GM12878 (cell line): Measurements from ENCODE around the gene SMYD5. TPM values are rescaled to one million over a fixed set of nuclear protein-coding genes. Genes with fewer than 3 reads are reported as not detected.

Source experiments
- BHLHE40 ChIP-seq, 2 experiments: fragments of 450-650 bp in 1 of 2; IDR thresholded peaks; 2 replicates each; pipeline ENCODE4 v1.6.1; 2011 to 2017; ENCODE audit warnings: low read depth in 2 of 2, borderline replicate concordance in 1 of 2, improper control_type of control experiment in 1 of 2, low read length in 1 of 2, mild to moderate bottlenecking in 1 of 2
- CHD1 ChIP-seq: IDR thresholded peaks from 2 replicates; pipeline ENCODE4 v1.6.1; 2012; ENCODE audit warnings: low read depth, low read length, improper control_type of control experiment
- CTCF ChIP-seq, 3 experiments: IDR thresholded peaks in 2 of 3; conservative IDR thresholded peaks in 1 of 3; 2 replicates each; pipeline ENCODE4 v1.5.1; 2011; ENCODE audit warnings: low read depth in 3 of 3, low read length in 3 of 3, mild to moderate bottlenecking in 3 of 3, control low read depth in 2 of 3, moderate library complexity in 2 of 3, inconsistent platforms in 1 of 3, mixed read lengths in 1 of 3; ENCODE audit not compliant: control insufficient read depth in 2 of 3, insufficient read depth in 1 of 3; ENCODE audit errors: extremely low read depth in 1 of 3
- DPF2 ChIP-seq: fragments of 450-650 bp; IDR thresholded peaks from 2 replicates; pipeline ENCODE4 v1.6.1; 2017; ENCODE audit warnings: mild to moderate bottlenecking
- GABPA ChIP-seq: IDR thresholded peaks from 2 replicates; pipeline ENCODE4 v1.6.1; 2014; ENCODE audit warnings: antibody characterized with exemption, low read depth, mild to moderate bottlenecking, inconsistent platforms
- GATAD2B ChIP-seq: fragments of 450-650 bp; conservative IDR thresholded peaks from 2 replicates; pipeline ENCODE4 v1.6.1; 2017; ENCODE audit warnings: low read depth, mild to moderate bottlenecking, moderate library complexity
- HCFC1 ChIP-seq: fragments of 150-350 bp; IDR thresholded peaks from 2 replicates; pipeline ENCODE4 v1.6.1; 2014; ENCODE audit warnings: low read length
- IKZF1 ChIP-seq: fragments of 450-650 bp; conservative IDR thresholded peaks from 2 replicates; pipeline ENCODE4 v1.6.1; 2017; ENCODE audit warnings: antibody characterized with exemption, mild to moderate bottlenecking
- MLLT1 ChIP-seq: fragments of 450-650 bp; IDR thresholded peaks from 2 replicates; pipeline ENCODE4 v1.6.1; 2016; ENCODE audit warnings: mild to moderate bottlenecking
- NR2C1 ChIP-seq: fragments of 450-650 bp; IDR thresholded peaks from 2 replicates; pipeline ENCODE4 v1.6.1; 2017; ENCODE audit warnings: antibody characterized with exemption, mild to moderate bottlenecking, moderate library complexity
- NR2F1 ChIP-seq: fragments of 450-650 bp; conservative IDR thresholded peaks from 2 replicates; pipeline ENCODE4 v1.6.1; 2017; ENCODE audit warnings: mild to moderate bottlenecking
- RB1 ChIP-seq: fragments of 450-650 bp; formaldehyde crosslinking; IDR thresholded peaks from 2 replicates; pipeline ENCODE4 v1.6.1; 2017; ENCODE audit warnings: mild to moderate bottlenecking, borderline replicate concordance
- RBBP5 ChIP-seq: fragments of 200-600 bp; sonication (generic); conservative IDR thresholded peaks from 2 replicates; pipeline ENCODE4 v1.6.1; 2016
- SMAD1 ChIP-seq: fragments of 450-650 bp; IDR thresholded peaks from 2 replicates; pipeline ENCODE4 v1.6.1; 2018; ENCODE audit warnings: mild to moderate bottlenecking, low read depth; ENCODE audit not compliant: partially characterized antibody
- SP1 ChIP-seq: IDR thresholded peaks from one replicate; pipeline ENCODE4 v1.6.1; 2011; ENCODE audit warnings: low read depth, low read length
- STAT1 ChIP-seq: fragments of 450-650 bp; conservative IDR thresholded peaks from 2 replicates; pipeline ENCODE4 v1.6.1; 2014; ENCODE audit warnings: antibody characterized with exemption, mild to moderate bottlenecking
- TCF3 ChIP-seq: IDR thresholded peaks from 2 replicates; pipeline ENCODE4 v1.6.1; 2012; ENCODE audit warnings: low read depth, mild to moderate bottlenecking, low read length, borderline replicate concordance; ENCODE audit not compliant: insufficient read depth
- ZBTB40 ChIP-seq: fragments of 450-650 bp; IDR thresholded peaks from 2 replicates; pipeline ENCODE4 v1.6.1; 2016; ENCODE audit warnings: mild to moderate bottlenecking, moderate library complexity, borderline replicate concordance
- ZNF217 ChIP-seq: fragments of 450-650 bp; IDR thresholded peaks from 2 replicates; pipeline ENCODE4 v1.6.1; 2017; ENCODE audit warnings: antibody characterized with exemption, mild to moderate bottlenecking
- ZZZ3 ChIP-seq: IDR thresholded peaks from 2 replicates; pipeline ENCODE4 v1.6.1; 2011; ENCODE audit warnings: low read depth; ENCODE audit not compliant: control insufficient read depth, insufficient read length
- polyA plus RNA-seq, 11 experiments: library from polyadenylated mRNA; depleted of rRNA in 4 of 11; unstranded in 6 of 11; stranded (reverse) in 5 of 11; fragments of >200 nt; fragmentation: Nextera tagmentation in 4 of 11; fragmentation: Illumina TruSeq in 1 of 11; extraction: Ambion mirVana in 4 of 11; extraction: Trizol in 1 of 11; gene quantifications; 1 replicate in 1 of 11; 2 replicates in 10 of 11; pipeline versions ENCODE4 v1.2.1 to v1.2.3, GENCODE V29; 2011 to 2016; ENCODE audit warnings: inconsistent platforms in 2 of 11, missing spikeins in 2 of 11, low read depth in 1 of 11
- total RNA-seq, 4 experiments: library from RNA; depleted of rRNA in 3 of 4; stranded (reverse); fragments of >200 nt in 3 of 4; fragmentation: Illumina TruSeq in 1 of 4; extraction: Trizol in 1 of 4; gene quantifications; 2 replicates each; pipeline versions ENCODE4 v1.2.1 to v1.2.3, GENCODE V29; 2013 to 2021
- TF ChIP-seq, protein P1 (sequence below): fragments of 450-650 bp; IDR thresholded peaks from 2 replicates; pipeline ENCODE4 v1.6.1; 2017; ENCODE audit warnings: low read depth, mild to moderate bottlenecking, moderate library complexity

Gene SMYD5
- total and polyA plus RNA-seq, 10 of the 15 experiments (the other 5 are each of a cell fraction or from before 2014, with no cell fraction given), result 6.1 to 35.3 (median 26.4) TPM

DNA sequence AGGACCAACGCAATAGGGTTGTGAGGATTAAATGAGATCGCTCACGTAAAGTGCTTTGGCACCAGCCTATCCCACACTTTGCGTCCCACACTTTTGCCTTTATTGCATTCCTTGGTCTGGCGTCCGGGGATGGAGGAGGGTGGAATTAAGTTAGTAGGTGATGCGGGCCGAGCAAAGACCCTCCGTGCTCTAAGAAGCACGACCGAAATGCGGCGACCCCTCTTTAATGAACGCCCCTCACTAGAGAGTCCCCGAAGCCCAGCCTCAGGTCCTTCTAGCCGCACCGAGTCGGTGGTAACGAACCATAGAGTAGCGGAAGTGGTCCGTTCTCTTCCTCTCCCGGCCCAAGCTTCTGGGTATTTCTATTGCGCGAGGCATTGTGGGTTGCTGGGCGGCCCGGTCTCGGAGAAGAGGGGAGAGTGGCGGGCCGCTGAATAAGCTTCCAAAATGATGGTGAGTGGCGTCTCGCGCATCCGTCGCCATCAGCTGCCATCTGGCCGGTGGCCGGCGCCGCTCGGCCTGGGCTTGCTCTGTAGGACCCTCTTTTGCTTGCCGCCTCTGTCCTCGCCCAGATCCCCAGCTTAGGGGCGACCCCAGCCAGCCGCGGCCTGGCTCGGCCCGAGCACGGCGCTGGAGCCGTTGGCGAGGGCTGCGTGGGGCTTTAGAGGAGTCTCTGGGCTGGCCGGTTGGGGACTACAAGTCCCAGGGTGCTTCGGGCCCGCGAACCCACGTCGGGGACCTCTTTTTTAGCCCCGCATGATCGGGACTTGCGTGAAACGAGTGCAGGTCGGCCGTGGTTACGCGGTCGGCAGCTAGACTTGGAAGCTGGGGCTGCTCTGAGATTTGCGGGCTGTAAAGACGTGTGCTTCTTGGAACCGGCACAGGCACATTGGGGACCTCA, 20.1 kb downstream of the SMYD5 start, which contains the start of gene CCT7 (continued):
- TF ChIP-seq, protein P1, sequence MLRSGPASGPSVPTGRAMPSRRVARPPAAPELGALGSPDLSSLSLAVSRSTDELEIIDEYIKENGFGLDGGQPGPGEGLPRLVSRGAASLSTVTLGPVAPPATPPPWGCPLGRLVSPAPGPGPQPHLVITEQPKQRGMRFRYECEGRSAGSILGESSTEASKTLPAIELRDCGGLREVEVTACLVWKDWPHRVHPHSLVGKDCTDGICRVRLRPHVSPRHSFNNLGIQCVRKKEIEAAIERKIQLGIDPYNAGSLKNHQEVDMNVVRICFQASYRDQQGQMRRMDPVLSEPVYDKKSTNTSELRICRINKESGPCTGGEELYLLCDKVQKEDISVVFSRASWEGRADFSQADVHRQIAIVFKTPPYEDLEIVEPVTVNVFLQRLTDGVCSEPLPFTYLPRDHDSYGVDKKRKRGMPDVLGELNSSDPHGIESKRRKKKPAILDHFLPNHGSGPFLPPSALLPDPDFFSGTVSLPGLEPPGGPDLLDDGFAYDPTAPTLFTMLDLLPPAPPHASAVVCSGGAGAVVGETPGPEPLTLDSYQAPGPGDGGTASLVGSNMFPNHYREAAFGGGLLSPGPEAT, result peak; percentile 79
- TF ChIP-seq CTCF (IDR thresholded peaks at IDR 0.05 in 2 of 3, conservative IDR thresholded peaks at IDR 0.05 in 1 of 3; ENCODE audit: control insufficient read depth in 2 of 3, extremely low read depth in 1 of 3, insufficient read depth in 1 of 3, low read depth in 3 of 3, low read length in 3 of 3) (no peak), STAT1 (peak; percentile 96; the same call in 1 of the 2 replicates), DPF2 (peak; percentile 57), ZBTB40 (peak; percentile 96), SP1 (peak; percentile 36), SMAD1 (peak; percentile 60), GABPA (peak; percentile 94), ZZZ3 (peak; percentile 49), MLLT1 (peak; percentile 67), RB1 (peak; percentile 73; the same call in 1 of the 2 replicates), HCFC1 (peak; percentile 82), IKZF1 (peak; percentile 79), TCF3 (peak; percentile 64), ZNF217 (no peak), BHLHE40 (IDR thresholded peaks at IDR 0.05; ENCODE audit: borderline replicate concordance in 1 of 2, low read depth in 2 of 2, low read length in 1 of 2) (0 out of 4 replicates have a peak, but pooled peaks of 1 of the 2 experiments have one; percentile 3), RBBP5 (peak; percentile 95; the same call in 1 of the 2 replicates), NR2C1 (peak; percentile 67), NR2F1 (no peak; the same call in 1 of the 2 replicates), GATAD2B (peak; percentile 80), CHD1 (no peak)
